ENCODE measurements around the gene FAM200C. TPM values are rescaled to one million over a fixed set of nuclear protein-coding genes. Genes with fewer than 3 reads are reported as not detected.

The FAM200C gene
- total and polyA plus RNA-seq, 2 of the 8 experiments (the other 6 are each of a cell fraction or from before 2014, with no cell fraction given) = 2.6 to 7.3 TPM

DNA sequence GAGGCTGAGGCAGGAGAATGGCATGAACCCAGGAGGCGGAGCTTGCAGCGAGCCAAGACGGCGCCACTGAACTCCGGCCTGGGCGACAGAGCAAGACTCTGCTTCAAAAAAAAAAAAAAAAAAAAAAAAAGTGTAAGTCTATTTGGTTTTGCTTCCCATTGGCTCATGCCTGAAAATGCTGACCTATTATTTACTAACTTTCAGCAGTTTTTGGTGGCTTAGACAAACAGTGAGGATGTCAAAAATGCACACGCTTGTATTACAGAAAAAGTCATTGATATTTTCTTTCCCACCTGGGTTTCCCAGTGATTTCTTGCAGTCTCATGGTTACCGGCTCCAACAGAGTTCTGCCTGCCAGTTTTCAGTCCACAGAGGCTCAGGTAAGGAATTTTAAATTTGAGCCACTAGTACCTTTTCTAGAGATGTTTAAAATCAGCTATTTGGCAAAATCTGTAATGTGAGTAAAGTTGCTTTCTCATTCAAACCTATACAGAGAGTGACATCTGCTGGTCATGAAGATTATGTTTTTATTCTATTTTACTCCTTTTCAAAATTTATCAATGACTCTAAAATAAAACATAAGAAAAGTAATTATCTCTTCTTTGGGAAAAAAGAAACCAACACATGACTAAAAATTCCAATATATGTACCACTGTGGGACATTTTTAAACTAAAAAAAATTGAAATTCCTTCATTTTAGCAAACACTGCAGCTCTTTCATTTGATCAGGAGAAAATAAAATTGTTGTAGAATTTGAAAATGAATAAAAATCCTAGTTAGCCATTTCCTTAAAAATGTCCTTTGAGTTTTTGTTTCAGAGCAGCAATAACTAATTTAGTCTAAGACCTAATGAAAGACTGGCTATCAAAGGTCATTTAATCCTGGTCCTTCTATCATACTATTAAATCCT, 8.8 kb downstream of the FAM200C start:
- H3K56ac ChIP-seq (replicated peaks; ENCODE audit: insufficient read length, low read depth, low read length) = no peak overlapping the region
- H2BK20ac ChIP-seq (ENCODE audit: low read length) = no peak overlapping the region
- H3K4me1 ChIP-seq (replicated peaks in 1 of 4; ENCODE audit: control insufficient read depth in 3 of 4, insufficient read depth in 4 of 4, low read length in 3 of 4) = no peaks in the 10 kb centered on the region
- H3K79me2 ChIP-seq (ENCODE audit: control insufficient read depth in 1 of 2, insufficient read depth in 2 of 2, low read length in 2 of 2) = no peaks in the 10 kb centered on the region
- TF ChIP-seq RAD21 (IDR thresholded peaks at IDR 0.05 in 1 of 2, conservative IDR thresholded peaks at IDR 0.05 in 1 of 2; ENCODE audit: low read depth in 2 of 2, low read length in 2 of 2) (peak; percentile 53 to 68), EZH2 (IDR thresholded peaks at IDR 0.05; ENCODE audit: low read depth, low read length, severe bottlenecking) (no peak)
- TF ChIP-seq, protein P1, sequence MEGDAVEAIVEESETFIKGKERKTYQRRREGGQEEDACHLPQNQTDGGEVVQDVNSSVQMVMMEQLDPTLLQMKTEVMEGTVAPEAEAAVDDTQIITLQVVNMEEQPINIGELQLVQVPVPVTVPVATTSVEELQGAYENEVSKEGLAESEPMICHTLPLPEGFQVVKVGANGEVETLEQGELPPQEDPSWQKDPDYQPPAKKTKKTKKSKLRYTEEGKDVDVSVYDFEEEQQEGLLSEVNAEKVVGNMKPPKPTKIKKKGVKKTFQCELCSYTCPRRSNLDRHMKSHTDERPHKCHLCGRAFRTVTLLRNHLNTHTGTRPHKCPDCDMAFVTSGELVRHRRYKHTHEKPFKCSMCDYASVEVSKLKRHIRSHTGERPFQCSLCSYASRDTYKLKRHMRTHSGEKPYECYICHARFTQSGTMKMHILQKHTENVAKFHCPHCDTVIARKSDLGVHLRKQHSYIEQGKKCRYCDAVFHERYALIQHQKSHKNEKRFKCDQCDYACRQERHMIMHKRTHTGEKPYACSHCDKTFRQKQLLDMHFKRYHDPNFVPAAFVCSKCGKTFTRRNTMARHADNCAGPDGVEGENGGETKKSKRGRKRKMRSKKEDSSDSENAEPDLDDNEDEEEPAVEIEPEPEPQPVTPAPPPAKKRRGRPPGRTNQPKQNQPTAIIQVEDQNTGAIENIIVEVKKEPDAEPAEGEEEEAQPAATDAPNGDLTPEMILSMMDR (IDR thresholded peaks at IDR 0.05; ENCODE audit: control extremely low read depth in 1 of 3, insufficient read depth in 1 of 3, low read depth in 1 of 3, low read length in 3 of 3) = peak in 2 of 3 experiments; percentile 13 to 29; a peak in 2 of 4 replicates
- ChIA-PET POLR2A (ENCODE audit: partially characterized antibody) (interaction anchor here (0.8 to 1.1 kb wide), 4 partner anchors 9 to 32 kb away, joined by 3 to 4 read pairs (median 4); partner anchors contain the start of gene C1QTNF2), CTCF (ENCODE audit: partially characterized antibody) (interaction anchor here (0.6 to 3.3 kb wide), 38 partner anchors 10 to 370 kb away, joined by 3 to 38 read pairs (median 5); partner anchors contain the start of genes C1QTNF2 and FABP6)
- H3K14ac ChIP-seq (ENCODE audit: insufficient read length) = no peak overlapping the region
- H4K8ac ChIP-seq (ENCODE audit: extremely low read depth, insufficient read depth, low read length) = no peak overlapping the region
- H3K36me3 ChIP-seq (ENCODE audit: control insufficient read depth in 2 of 4, insufficient read depth in 4 of 4, low read length in 3 of 4) = peaks cover 0 to 2% (median 0%) of the 10 kb centered on the region in 4 experiments; a peak in 1 of 8 replicates
- H3K18ac ChIP-seq (ENCODE audit: extremely low read depth, low read length) = no peak overlapping the region
- FAIRE-seq (no peak), DNase-seq (ENCODE audit: low read depth in 1 of 2, low spot score in 2 of 2) (no peak)
- no peak overlapping the region for H2BK120ac ChIP-seq (replicated peaks; ENCODE audit: low read depth, low read length)
- H2BK5ac ChIP-seq (ENCODE audit: low read depth, low read length) = no peak overlapping the region
- no peak overlapping the region for H3K23ac ChIP-seq (ENCODE audit: insufficient read length)
- H3K4me2 ChIP-seq (ENCODE audit: insufficient read depth in 1 of 2, low read depth in 2 of 2, low read length in 2 of 2) = no peak overlapping the region
- peaks cover 0 to 1% (median 0%) of the 10 kb centered on the region in 4 experiments; a peak in 1 of 7 replicates for H3K27me3 ChIP-seq (replicated peaks in 1 of 4; ENCODE audit: control insufficient read depth in 3 of 4, extremely low read depth in 1 of 4, insufficient read depth in 3 of 4, low read length in 3 of 4)
- H3K27ac ChIP-seq (ENCODE audit: low read depth, low read length) = no peak overlapping the region
- H4K5ac ChIP-seq (ENCODE audit: insufficient read length, low read depth, low read length) = no peak overlapping the region
- no peak overlapping the region for H2AFZ ChIP-seq (ENCODE audit: low read length)
- H3K9ac ChIP-seq (replicated peaks in 1 of 4; ENCODE audit: extremely low read depth in 1 of 4, low read depth in 3 of 4, low read length in 3 of 4) = no peak overlapping the region
- H3K79me1 ChIP-seq (ENCODE audit: low read depth, low read length) = no peaks in the 10 kb centered on the region
- no peaks in the 10 kb centered on the region for H3K23me2 ChIP-seq (ENCODE audit: low read depth, low read length)
- H2BK15ac ChIP-seq (ENCODE audit: low read length) = no peak overlapping the region
- no peak overlapping the region for H3K4me3 ChIP-seq (ENCODE audit: extremely low read depth in 1 of 4, insufficient read depth in 2 of 4, low read depth in 3 of 4, low read length in 4 of 4)
- H2BK12ac ChIP-seq (ENCODE audit: low read depth, low read length) = no peak overlapping the region
- peaks cover 0 to 2% of the 10 kb centered on the region in 2 experiments for H4K20me1 ChIP-seq (replicated peaks in 1 of 2; ENCODE audit: control insufficient read depth in 1 of 2, insufficient read depth in 2 of 2, low read length in 2 of 2)
- 84% methylated on average over 6 of the region's 8 CpGs; no CpG with 5 or more reads in 1 of the 2 experiments for WGBS, 2 experiments (ENCODE audit: extremely low coverage in 1 of 2, insufficient coverage in 1 of 2, insufficient read length in 1 of 2, insufficient replicate concordance in 2 of 2, low coverage in 1 of 2, low lambda C conversion rate in 2 of 2, missing lambda C conversion rate in 1 of 2)
- H4K91ac ChIP-seq (replicated peaks; ENCODE audit: insufficient read length, low read length) = no peak overlapping the region
- H3K9me3 ChIP-seq (ENCODE audit: insufficient read depth in 2 of 2, low read depth in 1 of 2, low read length in 1 of 2) = no peaks in the 10 kb centered on the region
- H2AK5ac ChIP-seq (ENCODE audit: low read depth, low read length) = no peak overlapping the region
- no peak overlapping the region for H3K4ac ChIP-seq (replicated peaks; ENCODE audit: insufficient read length, low read depth, low read length)

All from H1 (cell line).